ENCODE data around the gene MEX3A. TPM values are rescaled to one million over a fixed set of nuclear protein-coding genes. Genes with fewer than 3 reads are reported as not detected.

The MEX3A gene
- total RNA-seq, 1 experiment from 2014 or later = 68.0 TPM

- H2BK5ac ChIP-seq (ENCODE audit: insufficient read length, low read length) = no peak overlapping the region
- H3K4ac ChIP-seq (ENCODE audit: low read depth, low read length) = no peak overlapping the region
- TF ChIP-seq CTCF (conservative IDR thresholded peaks at IDR 0.05) = no peak
- no peak overlapping the region for H3K18ac ChIP-seq (ENCODE audit: insufficient read length, low read depth, low read length)
- Mint-ChIP-seq H3K27me3 (ENCODE audit: low read depth) (no peaks in the 10 kb centered on the region), H3K4me1 (peaks cover 79 to 88% of the 10 kb centered on the region in 2 experiments), H3K36me3 (ENCODE audit: insufficient read depth in 1 of 3, low read depth in 3 of 3) (peaks cover 15 to 57% (median 57%) of the 10 kb centered on the region in 3 experiments; a peak in 6 of 7 replicates), H3K27ac (peak overlapping the region; percentile 15 to 95 (median 16); a peak in 4 of 7 replicates), H3K9me3 (no peaks in the 10 kb centered on the region), H3K4me3 (peak overlapping the region; percentile 20 to 61; a peak in 4 of 5 replicates)
- H3K4me2 ChIP-seq (ENCODE audit: insufficient read depth, insufficient read length, low read length) = peak overlapping the region; percentile 0
- H3K4me1 ChIP-seq (ENCODE audit: insufficient read depth, low read length) = peaks cover 32% of the 10 kb centered on the region
- H3K23ac ChIP-seq (ENCODE audit: insufficient read length, low read depth, low read length) = no peak overlapping the region
- no peak overlapping the region for H3K14ac ChIP-seq (ENCODE audit: insufficient read depth, low read length)
- no CpG with 5 or more reads among the region's 4 CpGs for WGBS (ENCODE audit: extremely low coverage, insufficient read length, low lambda C conversion rate)
- H3K79me2 ChIP-seq (ENCODE audit: insufficient read depth, low read length) = peaks cover 21% of the 10 kb centered on the region; the same call in 1 of the 2 replicates
- H4K91ac ChIP-seq (ENCODE audit: insufficient read length, low read depth, low read length) = no peak overlapping the region
- peak; percentile 29 for DNase-seq
- H2AFZ ChIP-seq (ENCODE audit: low read length) = no peak overlapping the region
- no peak overlapping the region for H2BK120ac ChIP-seq (ENCODE audit: low read depth, low read length, poor library complexity, severe bottlenecking)
- H2BK20ac ChIP-seq (ENCODE audit: low read depth, low read length, poor library complexity, severe bottlenecking) = no peak overlapping the region
- H3K27ac ChIP-seq (ENCODE audit: insufficient read length, low read depth, low read length) = no peak overlapping the region
- H2BK12ac ChIP-seq (ENCODE audit: insufficient read length, low read depth, low read length) = no peak overlapping the region
- H3K56ac ChIP-seq (ENCODE audit: insufficient read length, low read depth, low read length) = no peak overlapping the region
- H3K9me3 ChIP-seq (ENCODE audit: control insufficient read depth, low read depth, low read length) = no peaks in the 10 kb centered on the region
- no peak overlapping the region for H3K9ac ChIP-seq (ENCODE audit: extremely low read depth, insufficient read length, low read length)
- H4K8ac ChIP-seq (replicated peaks; ENCODE audit: insufficient read length, low read depth, low read length) = no peak overlapping the region
- H2BK15ac ChIP-seq (ENCODE audit: low read depth, low read length) = no peak overlapping the region
- H4K20me1 ChIP-seq (ENCODE audit: control insufficient read depth, insufficient read depth, insufficient read length) = no peaks in the 10 kb centered on the region
- H3K27me3 ChIP-seq (ENCODE audit: insufficient read depth, low read length) = no peaks in the 10 kb centered on the region
- H4K5ac ChIP-seq (ENCODE audit: insufficient read length, low read depth, low read length) = no peak overlapping the region
- H3T11ph ChIP-seq (ENCODE audit: low read length) = no peak overlapping the region
- no peaks in the 10 kb centered on the region for H3K79me1 ChIP-seq (ENCODE audit: insufficient read depth, low read depth, low read length, poor library complexity, severe bottlenecking)
- peaks cover 10% of the 10 kb centered on the region for H3K23me2 ChIP-seq (ENCODE audit: insufficient read length, low read depth, low read length, poor library complexity, severe bottlenecking)
- H2AK5ac ChIP-seq (ENCODE audit: insufficient read length, low read length) = no peak overlapping the region
Measured at GRCh38 chr1:156075775-156076204, 6.5 kb downstream of the MEX3A start.

Data from H9 (cell line).